ENCODE measurements around the gene CHST8.
A peak's percentile ranks its signal among the peaks of the same experiment; 100 is the strongest.

The CHST8 gene

GRCh38 chr19:33766623-33767022 lies 144.9 kb downstream of the CHST8 start:
- TF ChIP-seq, protein P1, sequence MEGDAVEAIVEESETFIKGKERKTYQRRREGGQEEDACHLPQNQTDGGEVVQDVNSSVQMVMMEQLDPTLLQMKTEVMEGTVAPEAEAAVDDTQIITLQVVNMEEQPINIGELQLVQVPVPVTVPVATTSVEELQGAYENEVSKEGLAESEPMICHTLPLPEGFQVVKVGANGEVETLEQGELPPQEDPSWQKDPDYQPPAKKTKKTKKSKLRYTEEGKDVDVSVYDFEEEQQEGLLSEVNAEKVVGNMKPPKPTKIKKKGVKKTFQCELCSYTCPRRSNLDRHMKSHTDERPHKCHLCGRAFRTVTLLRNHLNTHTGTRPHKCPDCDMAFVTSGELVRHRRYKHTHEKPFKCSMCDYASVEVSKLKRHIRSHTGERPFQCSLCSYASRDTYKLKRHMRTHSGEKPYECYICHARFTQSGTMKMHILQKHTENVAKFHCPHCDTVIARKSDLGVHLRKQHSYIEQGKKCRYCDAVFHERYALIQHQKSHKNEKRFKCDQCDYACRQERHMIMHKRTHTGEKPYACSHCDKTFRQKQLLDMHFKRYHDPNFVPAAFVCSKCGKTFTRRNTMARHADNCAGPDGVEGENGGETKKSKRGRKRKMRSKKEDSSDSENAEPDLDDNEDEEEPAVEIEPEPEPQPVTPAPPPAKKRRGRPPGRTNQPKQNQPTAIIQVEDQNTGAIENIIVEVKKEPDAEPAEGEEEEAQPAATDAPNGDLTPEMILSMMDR (conservative IDR thresholded peaks at IDR 0.05; ENCODE audit: low read depth, low read length): no peak
- DNase-seq (ENCODE audit: low read depth): no peak

GRCh38 chr19:33767898-33768413 lies 146.2 kb downstream of the CHST8 start:
- TF ChIP-seq, protein P1 (conservative IDR thresholded peaks at IDR 0.05; ENCODE audit: low read depth, low read length): peak; percentile 44
- no peak overlapping the region for H3K4me3 ChIP-seq (ENCODE audit: low read length)
- no peak for DNase-seq (ENCODE audit: low read depth)

More at GRCh38 chr19:33766623-33767022, 144.9 kb downstream of the CHST8 start:
- no peak overlapping the region for H3K4me3 ChIP-seq (ENCODE audit: low read length)

GRCh38 chr19:33769208-33769607 lies 147.5 kb downstream of the CHST8 start:
- H3K4me3 ChIP-seq (ENCODE audit: low read length): no peak overlapping the region
- TF ChIP-seq, protein P1 (conservative IDR thresholded peaks at IDR 0.05; ENCODE audit: low read depth, low read length): no peak
- no peak for DNase-seq (ENCODE audit: low read depth)

DNA sequence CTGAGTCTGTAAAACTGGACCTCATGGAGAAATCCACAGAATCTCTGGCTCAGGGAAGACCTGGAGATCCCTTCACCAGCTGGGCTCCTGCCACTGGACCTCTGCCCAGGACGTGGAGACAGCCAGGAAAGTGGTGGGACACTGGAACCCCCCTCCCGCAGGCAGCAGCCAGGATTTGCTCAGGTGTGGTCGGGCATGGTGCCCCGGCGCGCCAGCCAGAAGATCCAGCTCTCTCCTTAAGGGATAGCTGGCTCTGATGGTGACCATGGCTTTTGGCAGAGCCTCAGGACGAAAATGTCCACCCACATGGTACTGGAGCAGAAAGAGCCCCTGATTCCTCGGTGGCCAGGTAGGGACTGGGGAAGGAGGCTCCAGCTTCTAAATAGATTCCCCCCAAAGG lies 148.4 kb downstream of the CHST8 start:
- H3K4me3 ChIP-seq (ENCODE audit: low read length): no peak overlapping the region
- TF ChIP-seq, protein P1 (conservative IDR thresholded peaks at IDR 0.05; ENCODE audit: low read depth, low read length): no peak
- no peak for DNase-seq (ENCODE audit: low read depth)

DNA sequence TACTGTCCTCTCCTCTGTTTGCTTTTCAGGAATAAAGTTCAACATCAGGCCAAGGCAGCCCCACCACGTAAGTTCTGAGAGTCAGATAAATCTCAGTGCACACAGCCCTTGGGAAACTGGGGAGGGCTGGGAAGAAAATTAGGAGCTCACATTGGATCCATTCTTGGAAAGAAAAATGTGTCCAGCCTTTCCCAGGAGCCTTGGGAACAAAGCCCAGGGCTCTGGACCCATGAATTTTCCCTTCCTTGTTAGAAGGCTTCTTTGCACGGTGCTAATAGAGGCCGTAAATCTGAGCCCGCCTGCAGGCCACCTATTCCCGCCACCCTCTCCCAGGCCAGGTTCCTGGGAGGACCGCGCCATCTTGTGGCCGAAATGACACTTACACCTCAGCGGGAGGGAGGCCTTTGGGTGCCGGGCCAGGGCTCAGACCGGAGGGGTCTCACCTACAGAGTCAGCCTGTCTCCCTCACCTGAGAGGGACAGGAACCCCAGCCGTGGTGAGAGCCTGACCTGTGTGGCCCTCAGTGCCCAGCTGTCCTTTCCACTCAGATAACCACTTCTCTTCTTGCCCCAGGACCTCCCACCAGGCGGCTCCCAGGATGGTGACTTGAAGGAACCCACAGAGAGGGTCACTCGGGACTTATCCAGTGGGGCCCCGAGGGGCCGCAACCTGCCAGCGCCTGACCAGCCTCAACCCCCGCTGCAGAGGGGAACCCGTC lies 149.8 kb downstream of the CHST8 start:
- TF ChIP-seq, protein P1 (conservative IDR thresholded peaks at IDR 0.05; ENCODE audit: low read depth, low read length): peak; percentile 80
- DNase-seq (ENCODE audit: low read depth): no peak
- H3K4me3 ChIP-seq (ENCODE audit: low read length): no peak overlapping the region

- no peak for DNase-seq (ENCODE audit: low read depth)
- TF ChIP-seq, protein P1 (conservative IDR thresholded peaks at IDR 0.05; ENCODE audit: low read depth, low read length): no peak
Observed at GRCh38 chr19:33772102-33772857, 150.5 kb downstream of the CHST8 start.

More at GRCh38 chr19:33772102-33772857, 150.5 kb downstream of the CHST8 start:
- H3K4me3 ChIP-seq (ENCODE audit: low read length): no peak overlapping the region
